Nephron (organoid): ENCODE results near the gene PEPD.

ENCODE experiments used
- H3K27ac Mint-ChIP-seq, 3 experiments: 2 replicates each; pipeline ENCODE4 v1.8.0; 2020; ENCODE audit warnings: mixed read lengths in 3 of 3, mild to moderate bottlenecking in 2 of 3, moderate library complexity in 1 of 3
- H3K27me3 Mint-ChIP-seq: 2 replicates; pipeline ENCODE4 v1.8.0; 2021; ENCODE audit warnings: low read depth, mild to moderate bottlenecking, moderate library complexity, mixed read lengths
- H3K36me3 Mint-ChIP-seq: 2 replicates; pipeline ENCODE4 v1.8.0; 2020; ENCODE audit warnings: low read depth, mixed read lengths
- H3K4me1 Mint-ChIP-seq: 2 replicates; pipeline ENCODE4 v1.8.0; 2020; ENCODE audit warnings: mixed read lengths
- H3K4me3 Mint-ChIP-seq, 3 experiments: 2 replicates each; pipeline ENCODE4 v1.8.0; 2020; ENCODE audit warnings: mild to moderate bottlenecking in 3 of 3, mixed read lengths in 3 of 3, moderate library complexity in 2 of 3
- H3K9me3 Mint-ChIP-seq: 2 replicates; pipeline ENCODE4 v1.8.0; 2020; ENCODE audit warnings: mixed read lengths
- CTCF ChIP-seq, 3 experiments: fragments of 200-600 bp; sonication (generic); IDR thresholded peaks; one replicate each; pipeline ENCODE4 v1.5.0; 2021; ENCODE audit warnings: antibody characterized with exemption in 3 of 3; ENCODE audit not compliant: unreplicated experiment in 3 of 3

The PEPD gene

GRCh38 chr19:33499671-33500506, 21.7 kb downstream of the PEPD start:
- no peak overlapping the region for H3K27ac Mint-ChIP-seq
- peaks cover 8% of the 10 kb centered on the region for H3K36me3 Mint-ChIP-seq
- H3K4me3 Mint-ChIP-seq = no peak overlapping the region
- no peaks in the 10 kb centered on the region for H3K9me3 Mint-ChIP-seq
- peaks cover 7% of the 10 kb centered on the region for H3K4me1 Mint-ChIP-seq
- no peak for TF ChIP-seq CTCF (IDR thresholded peaks at IDR 0.05; ENCODE audit: unreplicated experiment in 3 of 3)
- H3K27me3 Mint-ChIP-seq = no peaks in the 10 kb centered on the region

- Mint-ChIP-seq H3K4me3 (no peak overlapping the region), H3K4me1 (peaks cover 7% of the 10 kb centered on the region), H3K9me3 (no peaks in the 10 kb centered on the region), H3K27me3 (no peaks in the 10 kb centered on the region), H3K36me3 (peaks cover 13% of the 10 kb centered on the region), H3K27ac (no peak overlapping the region)
- no peak for TF ChIP-seq CTCF (IDR thresholded peaks at IDR 0.05; ENCODE audit: unreplicated experiment in 3 of 3)
Measured at GRCh38 chr19:33499248-33499647, 22.3 kb downstream of the PEPD start.

GRCh38 chr19:33498391-33499000, 23.1 kb downstream of the PEPD start:
- no peak for TF ChIP-seq CTCF (IDR thresholded peaks at IDR 0.05; ENCODE audit: unreplicated experiment in 3 of 3)

GRCh38 chr19:33497778-33498175, 23.8 kb downstream of the PEPD start:
- Mint-ChIP-seq H3K4me3 (no peak overlapping the region), H3K27ac (no peak overlapping the region), H3K36me3 (peaks cover 13% of the 10 kb centered on the region), H3K9me3 (no peaks in the 10 kb centered on the region), H3K4me1 (peaks cover 7% of the 10 kb centered on the region), H3K27me3 (no peaks in the 10 kb centered on the region)
- no peak for TF ChIP-seq CTCF (IDR thresholded peaks at IDR 0.05; ENCODE audit: unreplicated experiment in 3 of 3)

More at GRCh38 chr19:33498391-33499000, 23.1 kb downstream of the PEPD start:
- no peaks in the 10 kb centered on the region for H3K9me3 Mint-ChIP-seq
- H3K36me3 Mint-ChIP-seq = peaks cover 13% of the 10 kb centered on the region
- H3K27me3 Mint-ChIP-seq = no peaks in the 10 kb centered on the region
- H3K4me1 Mint-ChIP-seq = peaks cover 7% of the 10 kb centered on the region
- no peak overlapping the region for H3K4me3 Mint-ChIP-seq
- no peak overlapping the region for H3K27ac Mint-ChIP-seq

GRCh38 chr19:33497131-33497777, 24.3 kb downstream of the PEPD start:
- H3K4me3 Mint-ChIP-seq = no peak overlapping the region
- no peaks in the 10 kb centered on the region for H3K27me3 Mint-ChIP-seq
- H3K4me1 Mint-ChIP-seq = peaks cover 7% of the 10 kb centered on the region
- H3K9me3 Mint-ChIP-seq = no peaks in the 10 kb centered on the region
- H3K36me3 Mint-ChIP-seq = peaks cover 13% of the 10 kb centered on the region
- no peak overlapping the region for H3K27ac Mint-ChIP-seq
- TF ChIP-seq CTCF (IDR thresholded peaks at IDR 0.05; ENCODE audit: unreplicated experiment in 3 of 3) = no peak
